GM18505 (cell line): Measurements from ENCODE around the gene CIAPIN1.

ENCODE experiments used
- ATAC-seq: cut with Tn5 transposase; IDR thresholded peaks from one replicate; pipeline ENCODE4 v1.9.1; 2021; ENCODE audit not compliant: unreplicated experiment
- POLR2A ChIP-seq: IDR thresholded peaks from 4 replicates; pipeline ENCODE4 v1.6.1; 2011; ENCODE audit warnings: borderline replicate concordance; ENCODE audit not compliant: insufficient read depth, insufficient read length; ENCODE audit errors: extremely low read depth

The CIAPIN1 gene

GRCh38 chr16:57480754-57481230 lies 33.6 kb upstream of the CIAPIN1 start:
- ATAC-seq = no peak
- TF ChIP-seq POLR2A = no peak

DNA sequence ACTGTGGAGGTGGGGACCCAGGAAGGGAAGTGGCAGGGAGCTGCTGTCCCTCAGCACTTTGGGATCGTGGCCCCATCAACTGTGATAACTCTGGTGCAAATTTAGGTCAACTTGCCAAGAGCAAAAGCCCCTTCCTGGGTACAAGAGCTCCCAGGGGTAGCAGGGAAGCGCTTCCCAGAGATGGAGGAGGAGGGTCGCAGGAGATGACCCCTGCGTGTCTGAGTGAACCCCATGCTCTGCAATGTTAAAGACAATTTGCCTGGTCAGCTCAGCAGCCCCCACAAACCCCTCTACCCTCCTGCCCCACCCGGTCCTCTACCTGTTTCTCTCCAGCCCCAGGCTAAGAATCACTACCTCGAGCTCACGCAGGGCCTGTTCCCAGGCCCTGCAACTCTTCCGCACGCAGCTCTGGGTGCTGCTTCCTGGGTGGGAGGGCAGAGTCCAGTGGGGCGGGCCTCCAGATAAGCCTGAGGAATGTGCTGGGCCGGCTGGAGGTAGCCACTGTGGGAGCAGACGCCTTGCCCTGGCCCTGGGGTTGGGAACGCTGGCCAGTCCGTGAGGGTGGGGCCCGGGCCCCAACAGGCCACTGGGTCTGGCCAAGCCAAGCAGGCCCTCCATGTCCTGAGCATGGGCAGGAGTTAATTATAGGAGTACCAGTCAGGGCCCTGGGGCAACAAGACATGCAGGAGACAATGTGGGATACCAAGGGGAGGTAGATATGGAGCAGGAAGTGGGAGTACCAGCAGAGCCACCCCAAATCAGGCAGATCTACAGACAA lies 33.0 kb upstream of the CIAPIN1 start:
- no peak for TF ChIP-seq POLR2A
- ATAC-seq = no peak

GRCh38 chr16:57479205-57479975 lies 32.2 kb upstream of the CIAPIN1 start:
- TF ChIP-seq POLR2A = no peak

DNA sequence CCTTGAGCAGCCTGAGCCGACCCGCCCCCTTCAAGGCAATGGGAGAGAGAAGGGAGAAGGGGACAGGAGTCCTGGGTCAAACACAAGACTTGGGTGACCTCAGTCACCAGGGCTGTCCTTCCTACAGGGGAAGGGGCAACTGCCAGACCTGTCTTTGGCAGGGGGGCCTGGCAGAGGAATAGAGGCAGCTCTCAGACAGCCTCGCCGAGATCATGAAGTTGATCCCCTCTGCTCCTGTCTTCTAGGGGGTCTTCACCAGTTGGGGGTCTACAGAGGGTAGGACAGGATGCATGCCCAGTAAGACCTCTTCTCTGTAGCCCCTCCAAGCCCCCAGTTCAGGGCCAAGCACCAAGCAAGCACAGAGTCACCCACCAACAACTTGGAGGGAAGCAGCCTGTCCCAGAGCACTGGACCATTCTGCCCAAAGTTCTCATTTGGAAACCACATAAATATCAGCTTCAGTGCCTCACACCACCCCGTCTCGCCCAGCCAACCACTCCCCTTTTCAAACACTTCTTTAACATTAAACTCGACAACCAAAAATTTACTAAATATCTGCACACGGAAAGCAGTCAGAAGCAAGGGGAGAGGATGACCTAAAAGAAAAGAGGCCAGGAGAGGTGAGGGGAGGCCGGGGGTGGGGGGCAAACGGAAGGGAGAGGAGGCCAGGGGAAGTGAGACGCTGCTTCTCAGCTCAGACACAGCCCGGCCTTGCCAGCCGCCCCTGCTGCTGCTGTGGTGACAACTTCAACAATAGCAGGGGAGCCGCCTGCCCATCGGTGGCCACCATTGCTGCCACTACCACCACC lies 31.4 kb upstream of the CIAPIN1 start:
- ATAC-seq = no peak

More at GRCh38 chr16:57479205-57479975, 32.2 kb upstream of the CIAPIN1 start:
- no peak for ATAC-seq

DNA sequence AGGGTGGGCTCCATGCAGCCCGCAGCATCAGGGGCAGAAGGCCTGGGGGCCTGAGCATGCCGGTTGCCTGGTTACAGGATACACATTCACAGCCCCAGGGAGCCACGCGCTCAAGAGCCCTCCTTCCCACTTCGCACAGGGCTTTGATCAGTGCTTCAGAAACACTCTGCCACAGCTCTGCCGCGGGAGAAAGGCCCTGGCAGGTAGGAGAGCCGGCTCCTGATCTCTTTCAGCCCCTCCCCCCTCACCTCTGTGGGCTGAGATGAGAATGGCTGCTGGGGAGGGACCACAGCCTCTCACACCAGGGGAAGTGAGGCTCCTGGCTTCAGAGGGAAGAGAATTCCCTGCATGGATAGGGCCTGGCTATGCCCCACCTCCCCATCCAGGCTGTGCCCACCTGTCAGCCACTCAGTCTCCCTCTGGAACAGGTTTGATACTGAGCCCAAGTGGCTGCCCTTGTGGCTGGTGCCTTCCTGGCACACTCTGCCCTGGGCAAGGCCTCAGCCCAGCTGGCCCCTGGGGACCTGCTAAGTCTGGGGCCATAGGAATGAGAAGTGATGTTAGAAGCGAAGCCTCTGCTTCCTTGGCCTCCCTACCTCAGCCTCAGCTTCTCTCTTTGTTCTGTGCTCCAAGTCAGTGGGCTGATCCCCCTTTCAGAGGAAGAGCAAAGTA lies 30.5 kb upstream of the CIAPIN1 start:
- no peak for ATAC-seq
- no peak for TF ChIP-seq POLR2A

More for the DNA sequence above, 31.4 kb upstream of the CIAPIN1 start:
- TF ChIP-seq POLR2A = no peak

- no peak for ATAC-seq
- no peak for TF ChIP-seq POLR2A
These were observed 29.6 kb upstream of the CIAPIN1 start for GRCh38 chr16:57476546-57477410.

GRCh38 chr16:57475711-57476339 lies 28.6 kb upstream of the CIAPIN1 start:
- TF ChIP-seq POLR2A = no peak
- peak; percentile 87 for ATAC-seq

DNA sequence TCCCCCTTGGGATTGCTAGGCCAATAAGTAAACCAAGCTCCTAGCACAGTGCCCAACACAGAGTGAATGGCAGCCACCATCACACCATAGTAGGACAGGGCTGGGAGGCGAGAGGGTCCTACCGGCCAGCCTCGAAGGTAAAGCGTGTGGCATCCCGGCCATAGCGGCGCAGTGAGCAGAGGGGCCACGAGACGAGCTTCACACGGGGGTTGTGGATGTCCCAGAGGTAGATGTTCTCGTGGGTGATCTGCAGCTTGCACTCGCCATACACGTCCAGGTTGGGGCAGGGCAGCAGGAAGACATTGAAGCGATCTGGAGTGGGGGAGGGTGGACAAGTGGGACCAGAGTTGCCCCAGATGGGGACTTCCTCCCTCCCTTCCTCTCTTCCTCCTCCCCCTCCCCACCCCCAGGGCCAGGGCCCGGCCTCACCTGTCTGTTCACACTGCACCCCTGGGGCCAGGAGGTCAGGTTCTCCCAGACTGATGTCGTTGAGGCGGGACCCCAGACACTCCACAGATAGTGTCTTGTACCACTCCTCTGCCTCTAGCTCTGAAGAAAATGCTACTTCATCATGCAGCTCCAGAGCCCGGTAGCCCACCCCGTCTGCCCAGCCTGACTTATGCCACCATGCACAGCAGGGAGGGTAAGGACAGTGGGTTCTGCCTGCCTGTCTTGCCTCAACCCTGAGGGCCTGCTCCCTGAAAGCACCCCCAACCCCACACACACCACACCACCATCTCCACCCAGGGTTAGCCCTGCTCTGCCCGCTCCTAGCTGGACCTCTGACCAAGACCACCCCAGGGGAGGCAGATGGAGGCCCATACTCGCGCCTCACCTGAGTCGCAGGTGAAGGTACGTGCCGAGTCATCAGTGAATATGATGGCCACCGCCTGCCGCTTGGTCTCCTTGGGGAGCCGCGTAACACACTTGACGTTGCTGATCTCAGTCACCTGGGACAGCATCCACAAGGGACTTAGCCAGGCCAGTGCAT lies 27.8 kb upstream of the CIAPIN1 start:
- no peak for TF ChIP-seq POLR2A
- no peak for ATAC-seq

GRCh38 chr16:57473906-57474305 lies 26.7 kb upstream of the CIAPIN1 start:
- no peak for TF ChIP-seq POLR2A
- no peak for ATAC-seq

GRCh38 chr16:57473176-57473840 lies 26.1 kb upstream of the CIAPIN1 start:
- no peak for TF ChIP-seq POLR2A
- ATAC-seq = no peak
